H1 (cell line): ENCODE results near the gene FSCB. TPM values are rescaled to one million over a fixed set of nuclear protein-coding genes. Genes with fewer than 3 reads are reported as not detected.

Source experiments
- BACH1 ChIP-seq: IDR thresholded peaks from 2 replicates; pipeline ENCODE4 v1.6.1; 2012; ENCODE audit warnings: low read length, improper control_type of control experiment
- EP300 ChIP-seq, 2 experiments: IDR thresholded peaks; 1 replicate in 1 of 2; 2 replicates in 1 of 2; pipeline ENCODE4 v1.6.1; 2011 to 2012; ENCODE audit warnings: low read depth in 2 of 2, low read length in 2 of 2, mild to moderate bottlenecking in 2 of 2, borderline replicate concordance in 1 of 2, inconsistent platforms in 1 of 2, moderate library complexity in 1 of 2
- FOSL1 ChIP-seq: IDR thresholded peaks from 2 replicates; pipeline ENCODE4 v1.6.1; 2011; ENCODE audit warnings: mild to moderate bottlenecking, low read depth, low read length, moderate library complexity; ENCODE audit not compliant: insufficient read depth
- NANOG ChIP-seq: IDR thresholded peaks from 2 replicates; pipeline ENCODE4 v1.6.1; 2011; ENCODE audit warnings: low read length, low read depth, mild to moderate bottlenecking, inconsistent platforms; ENCODE audit not compliant: insufficient read depth, poor library complexity, severe bottlenecking
- NRF1 ChIP-seq: IDR thresholded peaks from 2 replicates; pipeline ENCODE4 v1.6.1; 2011; ENCODE audit warnings: mild to moderate bottlenecking, low read depth, low read length, improper control_type of control experiment
- PHF8 ChIP-seq: fragments of 200-600 bp; sonication (generic); conservative IDR thresholded peaks from 2 replicates; pipeline ENCODE4 v1.7.1; 2012; ENCODE audit warnings: low read depth, mild to moderate bottlenecking, inconsistent platforms, low read length, moderate library complexity
- SIRT6 ChIP-seq: IDR thresholded peaks from one replicate; pipeline ENCODE4 v1.7.1; 2012; ENCODE audit warnings: low read length, inconsistent platforms
- SP2 ChIP-seq: IDR thresholded peaks from 2 replicates; pipeline ENCODE4 v1.6.1; 2012; ENCODE audit warnings: mild to moderate bottlenecking, low read length, inconsistent platforms
- polyA plus RNA-seq, 7 experiments: library from polyadenylated mRNA; depleted of rRNA in 3 of 7; stranded (reverse) in 5 of 7; unstranded in 2 of 7; fragments of >200 nt in 5 of 7; fragments of 200-250 nt in 2 of 7; gene quantifications; 1 replicate in 5 of 7; 2 replicates in 1 of 7; 4 replicates in 1 of 7; pipeline versions ENCODE4 v1.2.1 to v1.2.3, GENCODE V29; 2011 to 2013; ENCODE audit warnings: missing spikeins in 2 of 7, mixed read lengths in 2 of 7
- total RNA-seq: library from RNA; stranded (reverse); fragmentation: NEBNext Ultra II Directional; extraction: Animal tissue kit (Norgen Biotek cat#: 25700); gene quantifications from 2 replicates; pipeline ENCODE4 v1.2.1, GENCODE V29; 2021

Gene FSCB
- total and polyA plus RNA-seq, 2 of the 8 experiments (the other 6 are each of a cell fraction or from before 2014, with no cell fraction given) = not detected

DNA sequence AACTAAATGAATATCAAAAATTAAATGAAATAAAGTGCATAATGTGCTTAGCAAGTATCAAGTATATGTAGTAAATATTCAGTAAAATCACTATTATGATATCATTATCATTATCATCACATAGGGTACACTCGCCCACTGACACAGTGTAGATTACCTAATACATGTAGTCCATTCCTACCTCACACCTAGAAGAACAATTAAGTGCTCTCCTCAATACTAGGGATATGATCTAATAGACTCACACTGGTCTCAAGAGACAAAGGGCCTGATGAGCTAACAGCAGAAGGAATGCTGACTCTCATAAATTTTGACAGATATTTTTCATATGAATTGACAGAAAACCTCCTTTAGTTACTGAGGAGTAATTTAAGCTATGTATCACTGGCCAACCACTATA, 29.1 kb downstream of the FSCB start (continued):
- TF ChIP-seq EP300 (IDR thresholded peaks at IDR 0.05; ENCODE audit: borderline replicate concordance in 1 of 2, low read depth in 2 of 2, low read length in 2 of 2) (no peak), NRF1 (no peak), SP2 (no peak), PHF8 (no peak), BACH1 (no peak), SIRT6 (no peak), NANOG (no peak), FOSL1 (no peak)
